Fibroblast of skin of left biceps (primary cell): Measurements from ENCODE around the gene HOOK2.
A peak's percentile ranks its signal among the peaks of the same experiment; 100 is the strongest.

ENCODE experiments used
- DNase-seq, 2 experiments: peaks; one replicate each; pipeline ENCODE4 v3.0.0-alpha.2; 2013; ENCODE audit warnings: low read depth in 2 of 2

HOOK2 gene

DNA sequence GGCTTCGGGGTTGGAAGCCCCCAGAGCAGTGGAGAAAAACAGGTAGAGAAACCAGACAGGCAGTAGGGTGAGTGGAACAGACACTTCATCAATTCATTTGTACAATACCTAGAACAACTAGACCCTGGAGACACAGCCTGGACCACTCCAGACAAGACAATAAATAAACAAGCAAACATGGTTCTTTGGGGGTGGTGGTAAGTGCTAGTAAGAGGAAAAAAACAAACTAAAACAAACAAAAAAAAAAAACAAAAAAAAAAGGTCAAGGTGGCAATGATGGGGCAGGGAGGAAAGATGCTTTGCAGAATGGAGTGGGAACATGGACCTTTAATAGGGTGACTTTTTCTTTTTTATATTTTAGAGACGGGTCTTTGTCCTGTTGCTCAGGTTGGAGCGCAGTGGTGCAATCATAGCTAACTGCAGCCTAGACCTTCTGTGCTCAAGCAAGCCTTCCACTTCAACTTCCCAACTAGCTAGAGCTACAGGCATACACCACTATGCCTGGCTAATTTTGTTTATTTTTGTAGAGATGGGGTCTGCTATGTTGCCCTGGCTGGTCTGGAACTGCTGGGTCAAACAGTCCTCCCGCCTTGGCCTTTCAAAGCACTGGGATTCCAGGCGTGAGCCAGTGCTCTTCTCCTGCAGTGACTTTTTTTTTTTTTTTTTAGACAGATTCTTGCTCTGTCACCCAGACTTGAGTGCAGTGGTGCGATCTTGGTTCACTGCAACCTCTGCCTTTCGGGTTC is 19.0 kb upstream of the HOOK2 start:
- DNase-seq = no peak

- peak; percentile 85 to 90 for DNase-seq
Observed at GRCh38 chr19:12793290-12794195, 18.2 kb upstream of the HOOK2 start.

DNA sequence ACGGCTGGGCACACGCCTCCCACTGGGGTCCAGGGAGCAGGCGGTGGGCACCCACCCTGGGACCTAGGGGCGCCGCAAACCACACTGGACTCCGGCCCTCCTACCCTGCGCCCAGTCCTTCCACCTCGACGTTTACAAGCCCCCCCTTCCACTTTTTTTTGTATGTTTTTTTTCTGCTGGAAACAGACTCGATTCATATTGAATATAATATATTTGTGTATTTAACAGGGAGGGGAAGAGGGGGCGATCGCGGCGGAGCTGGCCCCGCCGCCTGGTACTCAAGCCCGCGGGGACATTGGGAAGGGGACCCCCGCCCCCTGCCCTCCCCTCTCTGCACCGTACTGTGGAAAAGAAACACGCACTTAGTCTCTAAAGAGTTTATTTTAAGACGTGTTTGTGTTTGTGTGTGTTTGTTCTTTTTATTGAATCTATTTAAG is 17.5 kb upstream of the HOOK2 start:
- DNase-seq = no peak

DNA sequence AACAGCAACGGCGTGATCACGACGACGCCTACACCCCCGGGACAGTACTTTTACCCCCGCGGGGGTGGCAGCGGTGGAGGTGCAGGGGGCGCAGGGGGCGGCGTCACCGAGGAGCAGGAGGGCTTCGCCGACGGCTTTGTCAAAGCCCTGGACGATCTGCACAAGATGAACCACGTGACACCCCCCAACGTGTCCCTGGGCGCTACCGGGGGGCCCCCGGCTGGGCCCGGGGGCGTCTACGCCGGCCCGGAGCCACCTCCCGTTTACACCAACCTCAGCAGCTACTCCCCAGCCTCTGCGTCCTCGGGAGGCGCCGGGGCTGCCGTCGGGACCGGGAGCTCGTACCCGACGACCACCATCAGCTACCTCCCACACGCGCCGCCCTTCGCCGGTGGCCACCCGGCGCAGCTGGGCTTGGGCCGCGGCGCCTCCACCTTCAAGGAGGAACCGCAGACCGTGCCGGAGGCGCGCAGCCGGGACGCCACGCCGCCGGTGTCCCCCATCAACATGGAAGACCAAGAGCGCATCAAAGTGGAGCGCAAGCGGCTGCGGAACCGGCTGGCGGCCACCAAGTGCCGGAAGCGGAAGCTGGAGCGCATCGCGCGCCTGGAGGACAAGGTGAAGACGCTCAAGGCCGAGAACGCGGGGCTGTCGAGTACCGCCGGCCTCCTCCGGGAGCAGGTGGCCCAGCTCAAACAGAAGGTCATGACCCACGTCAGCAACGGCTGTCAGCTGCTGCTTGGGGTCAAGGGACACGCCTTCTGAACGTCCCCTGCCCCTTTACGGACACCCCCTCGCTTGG is 16.9 kb upstream of the HOOK2 start:
- DNase-seq = no peak

GRCh38 chr19:12791345-12792050 is 16.1 kb upstream of the HOOK2 start, which contains the start of gene JUNB:
Gene JUNB (plus strand): TSS chr19:12791486. CDS start chr19:12791772, 286 bp downstream.
- peak; percentile 92 to 94 for DNase-seq

GRCh38 chr19:12790628-12791344 is 15.4 kb upstream of the HOOK2 start:
- DNase-seq = no peak

GRCh38 chr19:12789904-12790619 is 14.7 kb upstream of the HOOK2 start:
- peak; percentile 95 for DNase-seq

DNA sequence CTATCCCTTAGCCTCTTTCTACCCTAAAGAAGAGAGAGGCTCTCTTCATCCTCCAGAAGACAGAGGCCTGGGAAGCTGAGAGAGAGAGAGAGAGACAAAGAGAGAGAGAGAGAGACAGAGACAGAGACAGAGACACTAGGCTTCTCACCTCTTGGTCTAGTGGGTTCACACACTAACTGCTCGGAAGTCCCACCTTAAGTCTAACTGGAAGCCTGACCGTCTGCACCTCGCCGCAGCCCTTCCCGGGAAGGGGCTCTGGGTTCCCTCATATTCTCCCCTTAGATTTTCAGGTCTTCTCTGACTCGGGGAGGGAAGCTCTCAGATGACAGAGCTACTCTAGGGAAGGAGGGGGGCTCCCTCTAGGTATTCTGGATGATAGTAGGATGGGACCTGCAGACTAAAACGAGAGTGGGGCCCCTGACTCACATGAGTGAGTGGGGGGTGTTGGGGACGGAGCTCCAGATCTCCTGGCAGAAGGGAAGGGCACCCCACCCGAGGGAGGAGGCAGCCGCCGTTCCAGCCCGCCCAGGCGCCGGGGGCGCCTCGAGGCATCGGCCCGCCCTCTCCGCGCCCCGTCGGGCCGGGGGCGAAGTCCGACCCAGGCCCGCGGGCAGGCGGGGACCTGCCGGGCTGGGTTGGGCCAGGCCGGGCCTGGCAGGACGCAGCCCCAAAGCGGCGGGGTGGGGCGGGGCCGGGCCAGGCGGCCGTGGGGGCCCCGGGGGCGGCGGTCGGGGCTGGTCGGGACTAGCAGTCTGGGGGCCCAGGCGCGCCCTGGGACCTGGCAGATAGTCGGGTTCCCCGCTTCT is 13.9 kb upstream of the HOOK2 start:
- no peak for DNase-seq

- no peak for DNase-seq
Observed at GRCh38 chr19:12788682-12789097, 13.3 kb upstream of the HOOK2 start.

- no peak for DNase-seq
Observed at GRCh38 chr19:12788042-12788681, 12.8 kb upstream of the HOOK2 start.

DNA sequence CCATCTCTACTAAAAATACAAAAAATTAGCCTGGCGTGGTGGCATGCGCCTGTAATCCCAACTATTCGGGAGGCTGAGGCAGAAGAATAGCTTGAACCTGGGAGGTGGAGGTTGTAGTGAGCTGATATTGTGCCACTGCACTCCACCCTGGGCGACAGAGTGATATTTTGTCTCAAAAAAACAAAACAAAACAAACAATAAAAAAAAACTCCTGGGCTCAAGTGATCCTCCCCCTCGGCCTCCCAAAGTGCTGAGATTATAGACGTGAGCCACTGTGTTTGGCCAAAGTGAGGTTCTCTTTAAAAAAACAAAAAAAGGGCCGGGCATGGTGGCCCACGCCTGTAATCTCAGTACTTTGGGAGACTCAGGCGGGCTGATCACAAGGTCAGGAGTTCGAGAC is 12.1 kb upstream of the HOOK2 start:
- DNase-seq = no peak

DNA sequence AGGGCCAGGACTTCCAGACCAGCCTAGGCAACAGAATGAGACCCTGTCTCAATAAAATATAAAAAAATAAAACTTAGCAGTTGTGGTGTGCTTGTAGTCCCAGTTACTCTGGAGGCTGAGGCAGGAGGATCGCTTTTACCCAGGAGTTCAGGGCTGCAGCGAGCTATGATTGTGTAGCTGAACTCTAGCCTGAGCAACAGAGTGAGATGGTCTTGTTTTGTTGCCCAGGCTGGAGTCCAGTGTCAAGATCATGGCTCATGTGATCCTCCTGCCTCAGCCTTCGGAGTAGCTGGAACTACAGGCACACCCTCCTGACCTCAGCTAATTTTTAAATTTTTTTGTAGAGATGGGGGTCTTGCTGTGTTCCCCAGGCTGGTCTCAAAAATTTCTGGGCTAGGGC is 11.6 kb upstream of the HOOK2 start:
- DNase-seq = no peak

- DNase-seq = no peak
Observed at GRCh38 chr19:12786141-12786870, 11.0 kb upstream of the HOOK2 start.

GRCh38 chr19:12785431-12786031 is 10.2 kb upstream of the HOOK2 start:
- DNase-seq = no peak

GRCh38 chr19:12784871-12785430 is 9.6 kb upstream of the HOOK2 start:
- no peak for DNase-seq

DNA sequence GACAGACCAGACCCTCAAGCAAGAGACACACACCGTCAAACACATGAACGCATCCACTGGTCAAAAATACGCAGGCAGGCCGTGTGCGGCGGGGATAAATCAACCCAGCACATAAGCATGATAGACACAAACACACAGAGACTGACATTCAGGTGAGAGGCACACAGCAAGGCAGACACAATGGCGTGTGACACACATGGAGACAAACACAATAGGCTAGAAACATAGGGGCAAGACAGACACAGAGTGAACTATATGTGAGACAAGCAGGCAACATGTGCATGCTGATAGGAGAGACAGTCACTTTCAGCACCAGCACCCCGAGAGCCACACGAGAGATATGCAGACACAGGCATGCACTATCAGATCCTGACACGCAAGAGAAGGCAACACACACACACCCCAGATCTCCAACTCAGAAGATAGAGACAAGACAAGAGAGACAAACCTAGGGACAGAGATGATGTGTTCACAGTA is 9.1 kb upstream of the HOOK2 start:
- no peak for DNase-seq

GRCh38 chr19:12783849-12784393 is 8.6 kb upstream of the HOOK2 start:
- DNase-seq = no peak
